K562 (cell line): ENCODE results near the gene COL4A4. TPM values are rescaled to one million over a fixed set of nuclear protein-coding genes. Genes with fewer than 3 reads are reported as not detected.

Experiments used
- ATAC-seq: fragments of 200-7000 bp; cut with Tn5 transposase; 3 replicates; pipeline ENCODE4 v1.9.1; 2020; ENCODE audit warnings: moderate library complexity
- BruUV-seq: library from RNA; stranded (reverse); fragments of 400-500 nt; replicated peaks from 2 replicates; lab custom pipeline; 2021; lab: Mats Ljungman, UMichigan
- CTCF ChIA-PET: fragments of 300-600 bp; formaldehyde crosslinking; extraction: SDS; loops from one replicate; lab custom pipeline; 2021; ENCODE audit warnings: low intra/inter-chr PET ratio; lab: Yijun Ruan, JAX
- POLR2A ChIA-PET: fragments of 300-600, 350-650 bp; sonication (Branson Sonifier 250); formaldehyde crosslinking; extraction: SDS; loops from one replicate; lab custom pipeline; 2021; ENCODE audit warnings: antibody characterized with exemption, inconsistent platforms; lab: Yijun Ruan, JAX
- DNase-seq, 4 experiments: peaks; one replicate each; pipeline versions ENCODE4 v3.0.0 to v3.0.0-alpha.2; 2011 to 2018; ENCODE audit warnings: low spot score in 3 of 4, mixed read lengths in 3 of 4; ENCODE audit errors: extremely low read depth in 1 of 4
- FAIRE-seq: peaks from 2 replicates; lab custom pipeline; 2011; peaks lifted over from hg19 to GRCh38; lab: Jason Lieb, UNC
- H2AFZ ChIP-seq: 2 replicates; pipeline ENCODE4 v1.6.0; 2011; ENCODE audit warnings: low read depth, low read length, control low read depth, inconsistent platforms
- H3K27ac ChIP-seq: fragments of 200-600 bp; 3 replicates; pipeline ENCODE4 v1.8.0; 2011; ENCODE audit warnings: low read depth, mild to moderate bottlenecking, control low read depth, inconsistent platforms, low read length, moderate library complexity, mixed read lengths; ENCODE audit errors: extremely low read depth
- H3K27me3 ChIP-seq, 2 experiments: fragments of 300-600 bp in 1 of 2; 2 replicates in 1 of 2; 3 replicates in 1 of 2; pipeline versions ENCODE4 v1.6.0 to v1.8.0; 2011; ENCODE audit warnings: inconsistent platforms in 2 of 2, low read length in 2 of 2, mild to moderate bottlenecking in 1 of 2, mixed read lengths in 1 of 2, moderate library complexity in 1 of 2; ENCODE audit not compliant: control insufficient read depth in 2 of 2, insufficient read depth in 2 of 2
- H3K36me3 ChIP-seq: fragments of 300-600 bp; 3 replicates; pipeline ENCODE4 v1.8.0; 2011; ENCODE audit warnings: mild to moderate bottlenecking, low read length, inconsistent platforms; ENCODE audit not compliant: control insufficient read depth, insufficient read depth
- H3K4me1 ChIP-seq, 2 experiments: fragments of 200-600 bp in 1 of 2; replicated peaks in 1 of 2; 2 replicates in 1 of 2; 3 replicates in 1 of 2; pipeline versions ENCODE4 v1.5.1 to v1.8.0; 2011; ENCODE audit warnings: inconsistent platforms in 2 of 2, low read length in 2 of 2, mild to moderate bottlenecking in 1 of 2, mixed read lengths in 1 of 2, moderate library complexity in 1 of 2; ENCODE audit not compliant: control insufficient read depth in 2 of 2, insufficient read depth in 2 of 2
- H3K4me2 ChIP-seq: 2 replicates; pipeline ENCODE4 v1.6.1; 2011; ENCODE audit warnings: low read length, control low read depth, inconsistent platforms, mixed read lengths; ENCODE audit not compliant: insufficient read depth
- H3K4me3 ChIP-seq: fragments of 200-600 bp; sonication (generic), shearing (Covaris generic); 2 replicates; pipeline ENCODE4 v1.5.1; 2016; ENCODE audit warnings: control low read depth, inconsistent platforms
- H3K79me2 ChIP-seq: fragments of 200-600 bp; 3 replicates; pipeline ENCODE4 v1.8.0; 2011; ENCODE audit warnings: low read length, inconsistent platforms; ENCODE audit not compliant: control insufficient read depth, insufficient read depth
- H3K9ac ChIP-seq, 2 experiments: 2 replicates each; pipeline versions ENCODE4 v1.6.0 to v1.6.1; 2011; ENCODE audit warnings: low read depth in 2 of 2, low read length in 2 of 2, control low read depth in 1 of 2, inconsistent platforms in 1 of 2, mild to moderate bottlenecking in 1 of 2, mixed read lengths in 1 of 2; ENCODE audit not compliant: insufficient read depth in 1 of 2
- H3K9me1 ChIP-seq: one replicate; pipeline ENCODE4 v1.6.0; 2011; ENCODE audit warnings: inconsistent platforms, mild to moderate bottlenecking, low read length, moderate library complexity; ENCODE audit not compliant: control insufficient read depth, insufficient read depth
- H3K9me3 ChIP-seq: replicated peaks from 2 replicates; pipeline ENCODE4 v1.5.1; 2011; ENCODE audit warnings: low read depth, low read length, inconsistent platforms; ENCODE audit not compliant: control insufficient read depth, insufficient read depth
- H4K20me1 ChIP-seq: replicated peaks from 2 replicates; pipeline ENCODE4 v1.6.1; 2011; ENCODE audit warnings: low read length, inconsistent platforms, mixed read lengths; ENCODE audit not compliant: control insufficient read depth, insufficient read depth
- COPS2 ChIP-seq: fragments of 450-650 bp; conservative IDR thresholded peaks from 2 replicates; pipeline ENCODE4 v1.6.1; 2016; ENCODE audit warnings: mild to moderate bottlenecking, moderate library complexity
- FOXA3 ChIP-seq, 2 experiments: fragments of 450-650 bp in 1 of 2; sonication (generic) in 1 of 2; formaldehyde crosslinking; IDR thresholded peaks in 1 of 2; conservative IDR thresholded peaks in 1 of 2; 2 replicates each; pipeline versions ENCODE4 v1.4.0 to v1.8.0; 2020 to 2022; ENCODE audit warnings: mild to moderate bottlenecking in 2 of 2, missing genetic modification reagents in 1 of 2
- HDAC6 ChIP-seq: IDR thresholded peaks from 2 replicates; pipeline ENCODE4 v1.6.1; 2012; ENCODE audit warnings: low read depth, mild to moderate bottlenecking, control low read depth, inconsistent platforms, low read length, moderate library complexity
- HDGF ChIP-seq: fragments of 450-650 bp; IDR thresholded peaks from 2 replicates; pipeline ENCODE4 v1.6.1; 2016
- HMG20A ChIP-seq: fragments of 450-650 bp; formaldehyde crosslinking; conservative IDR thresholded peaks from 2 replicates; pipeline ENCODE4 v1.4.0; 2020; ENCODE audit warnings: mild to moderate bottlenecking, mixed read lengths
- KAT8 ChIP-seq: fragments of 450-650 bp; IDR thresholded peaks from 2 replicates; pipeline ENCODE4 v1.6.1; 2016; ENCODE audit warnings: low read depth, mild to moderate bottlenecking
- NFYB ChIP-seq: IDR thresholded peaks from 2 replicates; pipeline ENCODE4 v1.6.1; 2011; ENCODE audit warnings: mild to moderate bottlenecking, moderate library complexity; ENCODE audit not compliant: insufficient read length; ENCODE audit errors: extremely low read depth
- ZNF263 ChIP-seq: sonication (generic); formaldehyde crosslinking; IDR thresholded peaks from 2 replicates; pipeline ENCODE4 v1.8.0; 2022; ENCODE audit warnings: mild to moderate bottlenecking, missing genetic modification reagents, borderline replicate concordance
- WGBS: fragments of 100-300 bp; shearing (Covaris generic); methylation state at CpG from one replicate; pipeline ENCODE4 v1.1.6; 2016; ENCODE audit warnings: low coverage, mixed read lengths; ENCODE audit not compliant: insufficient coverage; ENCODE audit errors: missing lambda C conversion rate; 5-methylcytosine and 5-hydroxymethylcytosine counted together
- in situ Hi-C: fragments of 300-500 bp; cut with MboI; formaldehyde crosslinking; loops from 4 replicates; pipeline ENCODE4 v1.15.0; 2018; ENCODE audit warnings: inconsistent platforms, mixed read lengths
- intact Hi-C: fragments of 100-400 bp; cut with micrococcal nuclease; formaldehyde crosslinking; loops from 2 replicates; pipeline ENCODE4 v1.14.2; 2022
- polyA plus RNA-seq, 8 experiments: library from polyadenylated mRNA; depleted of rRNA in 4 of 8; stranded (reverse) in 5 of 8; unstranded in 3 of 8; fragments of >200 nt; fragmentation: Nextera tagmentation in 2 of 8; fragmentation: Illumina TruSeq in 1 of 8; extraction: Ambion mirVana in 2 of 8; extraction: Trizol in 1 of 8; gene quantifications; 2 replicates each; pipeline versions ENCODE4 v1.2.1 to v1.2.3, GENCODE V29; 2011 to 2014; ENCODE audit warnings: inconsistent platforms in 1 of 8, missing spikeins in 1 of 8
- total RNA-seq, 7 experiments: library from RNA; depleted of rRNA in 6 of 7; stranded (reverse); fragments of >200 nt in 6 of 7; fragmentation: Illumina TruSeq in 2 of 7; extraction: Trizol in 2 of 7; gene quantifications; 2 replicates each; pipeline versions ENCODE4 v1.2.1 to v1.2.3, GENCODE V29; 2011 to 2021; ENCODE audit warnings: low replicate concordance in 1 of 7
- TF ChIP-seq, protein P1 (sequence below), 3 experiments: IDR thresholded peaks in 2 of 3; conservative IDR thresholded peaks in 1 of 3; 2 replicates each; pipeline ENCODE4 v1.5.1; 2011 to 2012; ENCODE audit warnings: low read length in 3 of 3, mild to moderate bottlenecking in 3 of 3, control low read depth in 2 of 3, improper control_type of control experiment in 1 of 3, inconsistent platforms in 1 of 3, low read depth in 1 of 3, mixed read lengths in 1 of 3, moderate library complexity in 1 of 3; ENCODE audit not compliant: insufficient read depth in 2 of 3
- TF ChIP-seq, protein P2 (sequence below), 2 experiments: IDR thresholded peaks; 2 replicates each; pipeline ENCODE4 v1.6.1; 2012; ENCODE audit warnings: improper control_type of control experiment in 2 of 2, low read depth in 2 of 2, low read length in 2 of 2, borderline replicate concordance in 1 of 2
- TF ChIP-seq, protein P3 (sequence below): IDR thresholded peaks from 2 replicates; pipeline ENCODE4 v1.6.1; 2014; ENCODE audit warnings: antibody characterized with exemption

Gene COL4A4
- total and polyA plus RNA-seq, 9 of the 15 experiments (the other 6 are each of a cell fraction or from before 2014, with no cell fraction given): under 0.01 to 0.01 TPM; not detected in 7

DNA sequence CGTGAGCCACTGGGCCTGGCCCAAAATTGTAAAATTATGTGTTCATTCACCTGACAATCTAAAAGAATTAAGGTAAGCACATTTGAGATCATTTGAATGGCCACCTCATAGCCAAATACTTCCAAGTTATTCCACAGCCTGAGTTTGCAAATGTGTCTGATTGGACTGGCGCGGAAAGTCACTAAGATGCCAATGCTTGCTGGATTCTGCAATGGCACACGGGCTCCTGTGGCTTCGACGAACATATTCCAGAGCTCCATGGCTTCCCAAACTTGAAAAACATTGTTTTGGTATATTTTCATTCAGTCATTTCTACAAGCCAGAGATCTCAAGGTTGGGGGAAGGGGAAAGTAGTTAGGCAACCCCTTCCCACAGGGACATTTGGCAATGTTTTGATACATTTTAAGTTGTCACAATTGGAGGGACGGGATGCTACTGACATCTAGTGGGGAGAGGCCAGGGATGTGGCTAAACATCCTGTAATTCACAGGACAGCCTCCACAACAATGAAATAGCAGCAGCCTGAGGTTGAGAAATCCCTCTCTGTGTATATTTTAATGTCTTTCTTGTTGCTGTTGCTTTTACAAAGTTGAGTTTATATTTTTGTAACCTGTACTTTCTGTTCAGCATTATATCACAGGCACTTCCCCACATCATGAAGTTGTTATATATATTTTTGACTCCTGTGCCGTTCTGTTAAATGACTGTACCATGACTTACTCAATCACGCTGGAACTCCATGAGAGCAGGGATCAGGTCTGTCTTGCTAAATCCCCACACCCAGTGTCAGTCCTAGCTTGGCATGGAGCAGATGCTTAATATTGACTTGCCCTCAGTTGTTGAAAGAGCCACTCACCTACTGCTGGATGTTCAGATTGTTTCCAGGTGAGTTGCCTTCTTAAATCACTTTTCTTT is 56.9 kb downstream of the COL4A4 start (continued):
- TF ChIP-seq HDGF (no peak), ZNF263 (CRISPR knock-in tag) (no peak), FOXA3 (CRISPR knock-in tag; conservative IDR thresholded peaks at IDR 0.05 in 1 of 2, IDR thresholded peaks at IDR 0.05 in 1 of 2) (no peak), HMG20A (no peak), COPS2 (no peak)

DNA sequence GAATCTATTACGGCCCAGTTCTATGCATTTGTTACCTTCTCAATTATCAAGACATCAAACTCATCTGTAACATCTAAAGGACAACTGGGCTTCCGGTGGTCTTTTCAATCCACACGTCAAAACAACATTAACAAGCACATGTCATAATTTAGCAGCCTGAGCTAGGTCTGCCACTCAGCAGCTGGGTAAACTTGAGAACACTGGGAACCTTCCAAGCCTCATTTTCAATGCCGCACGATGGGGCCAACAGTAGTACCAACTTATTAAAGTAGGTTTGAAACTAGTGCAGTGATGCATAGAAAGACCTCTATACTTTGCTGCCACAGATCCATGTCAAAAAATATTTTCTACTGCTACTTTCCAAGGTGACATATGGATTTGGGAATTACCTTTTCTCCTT is 60.4 kb downstream of the COL4A4 start:
- WGBS: 0% methylated on average over 5 of the region's 5 CpGs
- no peaks in the 10 kb centered on the region for H3K27me3 ChIP-seq
- H3K9me1 ChIP-seq: no peaks in the 10 kb centered on the region
- H3K9ac ChIP-seq: no peak overlapping the region
- H3K27ac ChIP-seq: no peak overlapping the region
- no peak for ATAC-seq
- ChIA-PET POLR2A (no interaction called here), CTCF (no interaction called here)
- in situ Hi-C loops: no loop called here
- no TSS peak for BruUV-seq
- DNase-seq: no peak
- no peak for FAIRE-seq
- no peak overlapping the region for H3K4me2 ChIP-seq
- H3K79me2 ChIP-seq: no peaks in the 10 kb centered on the region
- no peaks in the 10 kb centered on the region for H3K36me3 ChIP-seq
- no peaks in the 10 kb centered on the region for H4K20me1 ChIP-seq
- no peaks in the 10 kb centered on the region for H3K9me3 ChIP-seq
- H3K4me1 ChIP-seq: no peaks in the 10 kb centered on the region
- H2AFZ ChIP-seq: no peak overlapping the region
- no peak overlapping the region for H3K4me3 ChIP-seq
- intact Hi-C loops: no loop called here
- TF ChIP-seq, protein P1, sequence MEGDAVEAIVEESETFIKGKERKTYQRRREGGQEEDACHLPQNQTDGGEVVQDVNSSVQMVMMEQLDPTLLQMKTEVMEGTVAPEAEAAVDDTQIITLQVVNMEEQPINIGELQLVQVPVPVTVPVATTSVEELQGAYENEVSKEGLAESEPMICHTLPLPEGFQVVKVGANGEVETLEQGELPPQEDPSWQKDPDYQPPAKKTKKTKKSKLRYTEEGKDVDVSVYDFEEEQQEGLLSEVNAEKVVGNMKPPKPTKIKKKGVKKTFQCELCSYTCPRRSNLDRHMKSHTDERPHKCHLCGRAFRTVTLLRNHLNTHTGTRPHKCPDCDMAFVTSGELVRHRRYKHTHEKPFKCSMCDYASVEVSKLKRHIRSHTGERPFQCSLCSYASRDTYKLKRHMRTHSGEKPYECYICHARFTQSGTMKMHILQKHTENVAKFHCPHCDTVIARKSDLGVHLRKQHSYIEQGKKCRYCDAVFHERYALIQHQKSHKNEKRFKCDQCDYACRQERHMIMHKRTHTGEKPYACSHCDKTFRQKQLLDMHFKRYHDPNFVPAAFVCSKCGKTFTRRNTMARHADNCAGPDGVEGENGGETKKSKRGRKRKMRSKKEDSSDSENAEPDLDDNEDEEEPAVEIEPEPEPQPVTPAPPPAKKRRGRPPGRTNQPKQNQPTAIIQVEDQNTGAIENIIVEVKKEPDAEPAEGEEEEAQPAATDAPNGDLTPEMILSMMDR (IDR thresholded peaks at IDR 0.05 in 2 of 3, conservative IDR thresholded peaks at IDR 0.05 in 1 of 3; ENCODE audit: insufficient read depth in 2 of 3, low read depth in 1 of 3, low read length in 3 of 3): no peak
- TF ChIP-seq NFYB (no peak), HDAC6 (no peak), KAT8 (no peak)
- TF ChIP-seq, protein P2, sequence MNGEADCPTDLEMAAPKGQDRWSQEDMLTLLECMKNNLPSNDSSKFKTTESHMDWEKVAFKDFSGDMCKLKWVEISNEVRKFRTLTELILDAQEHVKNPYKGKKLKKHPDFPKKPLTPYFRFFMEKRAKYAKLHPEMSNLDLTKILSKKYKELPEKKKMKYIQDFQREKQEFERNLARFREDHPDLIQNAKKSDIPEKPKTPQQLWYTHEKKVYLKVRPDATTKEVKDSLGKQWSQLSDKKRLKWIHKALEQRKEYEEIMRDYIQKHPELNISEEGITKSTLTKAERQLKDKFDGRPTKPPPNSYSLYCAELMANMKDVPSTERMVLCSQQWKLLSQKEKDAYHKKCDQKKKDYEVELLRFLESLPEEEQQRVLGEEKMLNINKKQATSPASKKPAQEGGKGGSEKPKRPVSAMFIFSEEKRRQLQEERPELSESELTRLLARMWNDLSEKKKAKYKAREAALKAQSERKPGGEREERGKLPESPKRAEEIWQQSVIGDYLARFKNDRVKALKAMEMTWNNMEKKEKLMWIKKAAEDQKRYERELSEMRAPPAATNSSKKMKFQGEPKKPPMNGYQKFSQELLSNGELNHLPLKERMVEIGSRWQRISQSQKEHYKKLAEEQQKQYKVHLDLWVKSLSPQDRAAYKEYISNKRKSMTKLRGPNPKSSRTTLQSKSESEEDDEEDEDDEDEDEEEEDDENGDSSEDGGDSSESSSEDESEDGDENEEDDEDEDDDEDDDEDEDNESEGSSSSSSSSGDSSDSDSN (IDR thresholded peaks at IDR 0.05; ENCODE audit: borderline replicate concordance in 1 of 2, low read depth in 2 of 2, low read length in 2 of 2): no peak
- TF ChIP-seq, protein P3, sequence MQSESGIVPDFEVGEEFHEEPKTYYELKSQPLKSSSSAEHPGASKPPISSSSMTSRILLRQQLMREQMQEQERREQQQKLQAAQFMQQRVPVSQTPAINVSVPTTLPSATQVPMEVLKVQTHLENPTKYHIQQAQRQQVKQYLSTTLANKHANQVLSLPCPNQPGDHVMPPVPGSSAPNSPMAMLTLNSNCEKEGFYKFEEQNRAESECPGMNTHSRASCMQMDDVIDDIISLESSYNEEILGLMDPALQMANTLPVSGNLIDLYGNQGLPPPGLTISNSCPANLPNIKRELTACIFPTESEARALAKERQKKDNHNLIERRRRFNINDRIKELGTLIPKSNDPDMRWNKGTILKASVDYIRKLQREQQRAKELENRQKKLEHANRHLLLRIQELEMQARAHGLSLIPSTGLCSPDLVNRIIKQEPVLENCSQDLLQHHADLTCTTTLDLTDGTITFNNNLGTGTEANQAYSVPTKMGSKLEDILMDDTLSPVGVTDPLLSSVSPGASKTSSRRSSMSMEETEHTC: no peak
